ENCODE data around the gene C1QTNF9B.

GRCh38 chr13:23903906-23904280 is 6.6 kb upstream of the C1QTNF9B start:
- TF ChIP-seq POLR2A (IDR thresholded peaks at IDR 0.05; ENCODE audit: low read length) (no peak), GATA1 (IDR thresholded peaks at IDR 0.05; ENCODE audit: low read depth, low read length) (no peak)

All from erythroblast (primary cell).